Ureter (tissue), 1 donor: Measurements from ENCODE around the gene TNFSF10. TPM values are rescaled to one million over a fixed set of nuclear protein-coding genes. Genes with fewer than 3 reads are reported as not detected.
"Not testable (repeated sequence)": the region's sequence is repeated elsewhere in the genome, so short reads cannot be mapped to it uniquely, and the experiment has no call there.

ENCODE experiments used
- DNase-seq: peaks from one replicate; pipeline ENCODE4 v3.0.0-alpha.2; 2020; ENCODE audit warnings: low spot score
- total RNA-seq: library from RNA; stranded (reverse); gene quantifications from one replicate; pipeline ENCODE4 v1.2.4, GENCODE V29; 2023
- donor health status: DM: yes; HTN: yes; CAD: no.

TNFSF10 gene
- total RNA-seq: 44.1 TPM

- DNase-seq: peak; percentile 73
Observed at GRCh38 chr3:172522871-172523818, at the start of gene TNFSF10. Gene TNFSF10, minus strand, starts transcription at chr3:172523430. Its CDS starts 46 bp downstream, at chr3:172523384.

- DNase-seq: no peak
Observed at GRCh38 chr3:172569128-172570008, 46.1 kb upstream of the TNFSF10 start.

- no peak for DNase-seq
Observed at GRCh38 chr3:172568701-172569100, 45.5 kb upstream of the TNFSF10 start.

- not testable (repeated sequence) for DNase-seq
Observed at GRCh38 chr3:172566785-172567184, 43.6 kb upstream of the TNFSF10 start.

GRCh38 chr3:172564499-172564898, 41.3 kb upstream of the TNFSF10 start:
- no peak for DNase-seq

GRCh38 chr3:172562871-172563865, 39.9 kb upstream of the TNFSF10 start:
- DNase-seq: no peak

GRCh38 chr3:172561897-172562640, 38.8 kb upstream of the TNFSF10 start:
- DNase-seq: no peak

GRCh38 chr3:172560586-172560985, 37.4 kb upstream of the TNFSF10 start:
- no peak for DNase-seq

- no peak for DNase-seq
Observed at GRCh38 chr3:172560026-172560425, 36.8 kb upstream of the TNFSF10 start.

- DNase-seq: no peak
Observed at GRCh38 chr3:172559020-172559419, 35.8 kb upstream of the TNFSF10 start.

GRCh38 chr3:172557515-172558220, 34.4 kb upstream of the TNFSF10 start:
- no peak for DNase-seq

GRCh38 chr3:172553526-172554252, 30.5 kb upstream of the TNFSF10 start:
- no peak for DNase-seq

GRCh38 chr3:172552607-172553006, 29.4 kb upstream of the TNFSF10 start:
- no peak for DNase-seq

GRCh38 chr3:172551874-172552273, 28.6 kb upstream of the TNFSF10 start:
- no peak for DNase-seq

GRCh38 chr3:172550347-172550943, 27.2 kb upstream of the TNFSF10 start:
- DNase-seq: no peak

GRCh38 chr3:172549144-172549543, 25.9 kb upstream of the TNFSF10 start:
- DNase-seq: no peak

- no peak for DNase-seq
Observed at GRCh38 chr3:172546628-172547214, 23.5 kb upstream of the TNFSF10 start.

- DNase-seq: no peak
Observed at GRCh38 chr3:172546105-172546504, 22.9 kb upstream of the TNFSF10 start.
